HepG2 (cell line): Measurements from ENCODE around the gene MIF. TPM values are rescaled to one million over a fixed set of nuclear protein-coding genes. Genes with fewer than 3 reads are reported as not detected.
A peak's percentile ranks its signal among the peaks of the same experiment; 100 is the strongest.

Experiments used
- GABPA ChIP-seq, 2 experiments: IDR thresholded peaks; 2 replicates each; pipeline ENCODE4 v1.6.1; 2011 to 2016; ENCODE audit warnings: low read depth in 2 of 2, low read length in 1 of 2, missing biosample characterization in 1 of 2, missing genetic modification characterization in 1 of 2
- ISX ChIP-seq: sonication (generic); formaldehyde crosslinking; conservative IDR thresholded peaks from 2 replicates; pipeline ENCODE4 v1.5.0; 2020; ENCODE audit warnings: missing genetic modification reagents
- KDM5B ChIP-seq: sonication (generic); formaldehyde crosslinking; IDR thresholded peaks from 2 replicates; pipeline ENCODE4 v1.4.0; 2020; ENCODE audit warnings: missing genetic modification reagents, mild to moderate bottlenecking, borderline replicate concordance
- MYC ChIP-seq: sonication (generic); formaldehyde crosslinking; IDR thresholded peaks from 2 replicates; pipeline ENCODE4 v1.9.0; 2021; ENCODE audit warnings: missing genetic modification reagents, borderline replicate concordance
- MYNN ChIP-seq: sonication (generic); formaldehyde crosslinking; IDR thresholded peaks from 2 replicates; pipeline ENCODE4 v1.4.0; 2020; ENCODE audit warnings: mild to moderate bottlenecking, low read depth, missing genetic modification reagents
- MZF1 ChIP-seq: sonication (generic); formaldehyde crosslinking; IDR thresholded peaks from 2 replicates; pipeline ENCODE4 v1.8.1; 2023; ENCODE audit warnings: mild to moderate bottlenecking, missing genetic modification reagents, borderline replicate concordance
- NR3C1 ChIP-seq: sonication (generic); formaldehyde crosslinking; IDR thresholded peaks from 2 replicates; pipeline ENCODE4 v1.4.0; 2020; ENCODE audit warnings: missing genetic modification reagents
- NRL ChIP-seq: sonication (generic); formaldehyde crosslinking; IDR thresholded peaks from 2 replicates; pipeline ENCODE4 v1.5.0; 2020; ENCODE audit warnings: missing genetic modification reagents, mild to moderate bottlenecking, moderate library complexity, borderline replicate concordance
- SRY ChIP-seq: sonication (generic); formaldehyde crosslinking; IDR thresholded peaks from 2 replicates; pipeline ENCODE4 v1.8.0; 2022; ENCODE audit warnings: mild to moderate bottlenecking, missing genetic modification reagents
- TEAD2 ChIP-seq: sonication (generic); formaldehyde crosslinking; IDR thresholded peaks from 2 replicates; pipeline ENCODE4 v1.9.0; 2021; ENCODE audit warnings: missing genetic modification reagents
- TOE1 ChIP-seq: sonication (generic); formaldehyde crosslinking; IDR thresholded peaks from 2 replicates; pipeline ENCODE4 v1.4.0; 2020; ENCODE audit warnings: mild to moderate bottlenecking, missing genetic modification reagents
- ZBTB7A ChIP-seq: sonication (generic); formaldehyde crosslinking; IDR thresholded peaks from 2 replicates; pipeline ENCODE4 v1.8.0; 2022; ENCODE audit warnings: mild to moderate bottlenecking, missing genetic modification reagents
- ZBTB7B ChIP-seq: sonication (generic); formaldehyde crosslinking; IDR thresholded peaks from 2 replicates; pipeline ENCODE4 v1.4.0; 2020; ENCODE audit warnings: missing genetic modification reagents
- ZMYM3 ChIP-seq: sonication (generic); formaldehyde crosslinking; IDR thresholded peaks from 2 replicates; pipeline ENCODE4 v1.5.1; 2020; ENCODE audit warnings: mild to moderate bottlenecking, missing genetic modification reagents
- ZNF230 ChIP-seq: sonication (generic); formaldehyde crosslinking; IDR thresholded peaks from 2 replicates; pipeline ENCODE4 v1.4.0; 2020; ENCODE audit warnings: mild to moderate bottlenecking, missing genetic modification reagents
- ZNF331 ChIP-seq: sonication (generic); formaldehyde crosslinking; IDR thresholded peaks from 2 replicates; pipeline ENCODE4 v1.4.0; 2020; ENCODE audit warnings: missing genetic modification reagents
- ZNF552 ChIP-seq: sonication (generic); formaldehyde crosslinking; IDR thresholded peaks from 2 replicates; pipeline ENCODE4 v1.9.0; 2022; ENCODE audit warnings: missing genetic modification reagents, mild to moderate bottlenecking, borderline replicate concordance
- ZNF557 ChIP-seq: sonication (generic); formaldehyde crosslinking; IDR thresholded peaks from 2 replicates; pipeline ENCODE4 v1.4.0; 2020; ENCODE audit warnings: missing genetic modification reagents
- ZNF629 ChIP-seq: sonication (generic); formaldehyde crosslinking; conservative IDR thresholded peaks from 2 replicates; pipeline ENCODE4 v1.5.0; 2020; ENCODE audit warnings: missing genetic modification reagents
- ZNF713 ChIP-seq: sonication (generic); formaldehyde crosslinking; IDR thresholded peaks from 2 replicates; pipeline ENCODE4 v1.4.0; 2020; ENCODE audit warnings: mild to moderate bottlenecking, missing genetic modification reagents
- ZNF761 ChIP-seq: sonication (generic); formaldehyde crosslinking; conservative IDR thresholded peaks from 2 replicates; pipeline ENCODE4 v1.4.0; 2020; ENCODE audit warnings: mild to moderate bottlenecking, missing genetic modification reagents
- polyA plus RNA-seq, 8 experiments: library from polyadenylated mRNA; depleted of rRNA in 3 of 8; stranded (reverse) in 7 of 8; unstranded in 1 of 8; fragments of >200 nt; fragmentation: Illumina TruSeq in 4 of 8; extraction: Trizol in 4 of 8; gene quantifications; 2 replicates each; pipeline versions ENCODE4 v1.2.1 to v1.2.3, GENCODE V29; 2011 to 2016; ENCODE audit warnings: low read depth in 4 of 8, missing spikeins in 1 of 8, mixed read lengths in 1 of 8; ENCODE audit not compliant: insufficient read depth in 1 of 8
- total RNA-seq, 5 experiments: library from RNA; depleted of rRNA; stranded (reverse); fragments of >200 nt; fragmentation: Illumina TruSeq; extraction: Trizol; gene quantifications; 2 replicates each; pipeline ENCODE4 v1.2.3, GENCODE V29; 2016; ENCODE audit warnings: low read depth in 1 of 5
- TF ChIP-seq, protein P1 (sequence below): sonication (generic); formaldehyde crosslinking; IDR thresholded peaks from 2 replicates; pipeline ENCODE4 v1.4.0; 2020; ENCODE audit warnings: mild to moderate bottlenecking, missing genetic modification reagents
- TF ChIP-seq, protein P2 (sequence below): sonication (generic); formaldehyde crosslinking; IDR thresholded peaks from 2 replicates; pipeline ENCODE4 v1.4.0; 2020; ENCODE audit warnings: missing genetic modification reagents, borderline replicate concordance
- TF ChIP-seq, protein P3 (sequence below): sonication (generic); formaldehyde crosslinking; IDR thresholded peaks from 2 replicates; pipeline ENCODE4 v1.8.1; 2023; ENCODE audit warnings: mild to moderate bottlenecking, missing genetic modification reagents
- TF ChIP-seq, protein P4 (sequence below): sonication (generic); formaldehyde crosslinking; IDR thresholded peaks from 2 replicates; pipeline ENCODE4 v1.8.0; 2022; ENCODE audit warnings: mild to moderate bottlenecking, missing genetic modification reagents, borderline replicate concordance

Gene MIF
- total and polyA plus RNA-seq, 2 of the 13 experiments (the other 11 are each of a cell fraction or from before 2014, with no cell fraction given): 634 to 675 TPM

DNA sequence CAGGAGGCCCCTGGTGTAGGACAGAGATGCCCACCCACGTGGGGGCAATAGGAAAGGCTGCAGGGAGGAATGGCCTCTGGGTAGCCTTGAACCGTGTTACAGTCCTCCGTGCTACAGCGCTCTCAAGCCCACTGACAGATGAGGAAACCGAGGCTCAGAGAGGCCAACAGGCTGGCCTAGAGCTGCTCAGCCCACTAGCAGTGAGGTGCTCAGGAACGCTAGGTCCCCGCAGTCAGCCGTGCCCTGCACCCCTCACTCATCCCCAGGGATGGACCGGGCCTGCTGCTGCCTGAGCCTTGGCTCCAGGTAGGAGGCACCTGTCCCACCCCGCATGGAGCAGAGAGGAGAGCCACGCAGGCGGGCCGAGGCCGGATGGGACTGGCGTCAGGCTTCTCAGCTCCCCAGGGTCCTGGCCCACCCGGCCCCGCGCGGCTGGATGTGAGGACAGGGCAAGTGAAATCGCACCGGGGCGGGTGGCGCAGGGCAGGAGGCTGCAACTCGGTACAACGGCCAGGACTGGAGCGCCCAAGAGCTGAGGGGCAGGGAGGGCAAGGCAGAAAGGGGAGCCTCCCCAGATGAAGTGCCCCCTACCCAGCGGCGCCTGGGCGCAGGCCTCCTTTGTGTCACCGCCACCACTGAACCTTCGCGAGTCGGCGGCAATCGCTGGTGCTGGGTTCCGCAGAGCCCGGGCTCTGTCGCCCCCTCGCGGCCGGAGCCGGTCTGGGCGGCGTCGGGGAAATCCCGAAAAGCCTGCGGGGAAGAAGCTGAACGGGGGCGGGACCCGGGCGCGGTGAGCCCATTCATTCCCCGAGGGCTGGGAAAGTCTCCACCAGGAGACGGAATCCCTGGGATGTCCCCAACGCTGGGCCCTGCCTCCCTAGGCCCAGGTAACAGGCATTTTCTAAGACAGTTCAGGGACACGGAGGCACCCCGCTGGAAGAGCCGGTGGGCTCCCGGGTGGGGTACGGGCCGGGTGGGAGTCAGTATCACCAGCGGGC is 44.9 kb upstream of the MIF start (continued):
- TF ChIP-seq, protein P1, sequence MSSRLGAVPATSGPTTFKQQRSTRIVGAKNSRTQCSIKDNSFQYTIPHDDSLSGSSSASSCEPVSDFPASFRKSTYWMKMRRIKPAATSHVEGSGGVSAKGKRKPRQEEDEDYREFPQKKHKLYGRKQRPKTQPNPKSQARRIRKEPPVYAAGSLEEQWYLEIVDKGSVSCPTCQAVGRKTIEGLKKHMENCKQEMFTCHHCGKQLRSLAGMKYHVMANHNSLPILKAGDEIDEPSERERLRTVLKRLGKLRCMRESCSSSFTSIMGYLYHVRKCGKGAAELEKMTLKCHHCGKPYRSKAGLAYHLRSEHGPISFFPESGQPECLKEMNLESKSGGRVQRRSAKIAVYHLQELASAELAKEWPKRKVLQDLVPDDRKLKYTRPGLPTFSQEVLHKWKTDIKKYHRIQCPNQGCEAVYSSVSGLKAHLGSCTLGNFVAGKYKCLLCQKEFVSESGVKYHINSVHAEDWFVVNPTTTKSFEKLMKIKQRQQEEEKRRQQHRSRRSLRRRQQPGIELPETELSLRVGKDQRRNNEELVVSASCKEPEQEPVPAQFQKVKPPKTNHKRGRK: no peak
- no peak; the same call in 1 of the 2 replicates for TF ChIP-seq ZNF230 (CRISPR knock-in tag)
- 0 out of 2 replicates have a peak, but pooled peaks have one; percentile 9 for TF ChIP-seq ZNF557 (CRISPR knock-in tag)
- no peak for TF ChIP-seq TOE1 (CRISPR knock-in tag)
- peak; percentile 65 for TF ChIP-seq ZNF629 (CRISPR knock-in tag)
- no peak for TF ChIP-seq GABPA (IDR thresholded peaks at IDR 0.05; ENCODE audit: low read depth, low read length)
- TF ChIP-seq GABPA (CRISPR knock-in tag; IDR thresholded peaks at IDR 0.05; ENCODE audit: low read depth): no peak
- no peak for TF ChIP-seq MZF1
- TF ChIP-seq ZNF713 (CRISPR knock-in tag): no peak
- no peak; the same call in 1 of the 2 replicates for TF ChIP-seq MYC
- TF ChIP-seq ZNF331 (CRISPR knock-in tag): peak; percentile 57; the same call in 1 of the 2 replicates
- TF ChIP-seq NR3C1 (CRISPR knock-in tag): no peak
- no peak for TF ChIP-seq TEAD2 (CRISPR knock-in tag)
- TF ChIP-seq, protein P2, sequence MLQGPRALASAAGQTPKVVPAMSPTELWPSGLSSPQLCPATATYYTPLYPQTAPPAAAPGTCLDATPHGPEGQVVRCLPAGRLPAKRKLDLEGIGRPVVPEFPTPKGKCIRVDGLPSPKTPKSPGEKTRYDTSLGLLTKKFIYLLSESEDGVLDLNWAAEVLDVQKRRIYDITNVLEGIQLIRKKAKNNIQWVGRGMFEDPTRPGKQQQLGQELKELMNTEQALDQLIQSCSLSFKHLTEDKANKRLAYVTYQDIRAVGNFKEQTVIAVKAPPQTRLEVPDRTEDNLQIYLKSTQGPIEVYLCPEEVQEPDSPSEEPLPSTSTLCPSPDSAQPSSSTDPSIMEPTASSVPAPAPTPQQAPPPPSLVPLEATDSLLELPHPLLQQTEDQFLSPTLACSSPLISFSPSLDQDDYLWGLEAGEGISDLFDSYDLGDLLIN (CRISPR knock-in tag): no peak
- TF ChIP-seq, protein P3, sequence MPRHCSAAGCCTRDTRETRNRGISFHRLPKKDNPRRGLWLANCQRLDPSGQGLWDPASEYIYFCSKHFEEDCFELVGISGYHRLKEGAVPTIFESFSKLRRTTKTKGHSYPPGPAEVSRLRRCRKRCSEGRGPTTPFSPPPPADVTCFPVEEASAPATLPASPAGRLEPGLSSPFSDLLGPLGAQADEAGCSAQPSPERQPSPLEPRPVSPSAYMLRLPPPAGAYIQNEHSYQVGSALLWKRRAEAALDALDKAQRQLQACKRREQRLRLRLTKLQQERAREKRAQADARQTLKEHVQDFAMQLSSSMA (CRISPR knock-in tag): no peak
- no peak; the same call in none of the 2 replicates for TF ChIP-seq ZMYM3 (CRISPR knock-in tag)
- TF ChIP-seq ZNF552: no peak
- 0 out of 2 replicates have a peak, but pooled peaks have one; percentile 52 for TF ChIP-seq SRY (CRISPR knock-in tag)
- no peak for TF ChIP-seq MYNN (CRISPR knock-in tag)
- TF ChIP-seq, protein P4, sequence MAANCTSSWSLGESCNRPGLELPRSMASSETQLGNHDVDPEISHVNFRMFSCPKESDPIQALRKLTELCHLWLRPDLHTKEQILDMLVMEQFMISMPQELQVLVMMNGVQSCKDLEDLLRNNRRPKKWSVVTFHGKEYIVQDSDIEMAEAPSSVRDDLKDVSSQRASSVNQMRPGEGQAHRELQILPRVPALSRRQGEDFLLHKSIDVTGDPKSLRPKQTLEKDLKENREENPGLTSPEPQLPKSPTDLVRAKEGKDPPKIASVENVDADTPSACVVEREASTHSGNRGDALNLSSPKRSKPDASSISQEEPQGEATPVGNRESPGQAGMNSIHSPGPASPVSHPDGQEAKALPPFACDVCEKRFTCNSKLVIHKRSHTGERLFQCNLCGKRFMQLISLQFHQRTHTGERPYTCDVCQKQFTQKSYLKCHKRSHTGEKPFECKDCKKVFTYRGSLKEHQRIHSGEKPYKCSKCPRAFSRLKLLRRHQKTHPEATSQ: no peak
- peak; percentile 47; the same call in 1 of the 2 replicates for TF ChIP-seq ZBTB7A (CRISPR knock-in tag)
- TF ChIP-seq KDM5B (CRISPR knock-in tag): peak; percentile 63; the same call in 1 of the 2 replicates
- peak; percentile 43; the same call in 1 of the 2 replicates for TF ChIP-seq ZBTB7B (CRISPR knock-in tag)
- peak; percentile 78 for TF ChIP-seq NRL (CRISPR knock-in tag)
- TF ChIP-seq ZNF761 (CRISPR knock-in tag): peak; percentile 32; the same call in 1 of the 2 replicates
- no peak for TF ChIP-seq ISX (CRISPR knock-in tag)
